Keratinocyte (primary cell): ENCODE results near the gene RAB35. TPM values are rescaled to one million over a fixed set of nuclear protein-coding genes. Genes with fewer than 3 reads are reported as not detected.

Experiments used
- DNase-seq: peaks from one replicate; pipeline ENCODE4 v3.0.0-alpha.2; 2011; ENCODE audit warnings: low read depth, missing footprints, low spot score
- FAIRE-seq: peaks from 2 replicates; lab custom pipeline; 2011; peaks lifted over from hg19 to GRCh38; lab: Jason Lieb, UNC
- H2AFZ ChIP-seq: 2 replicates; pipeline ENCODE4 v1.6.0; 2012; ENCODE audit warnings: low read length, control low read depth, inconsistent platforms; ENCODE audit not compliant: control insufficient read depth
- H3K27ac ChIP-seq: 2 replicates; pipeline ENCODE4 v1.5.1; 2011; ENCODE audit warnings: low read length; ENCODE audit not compliant: control insufficient read depth, insufficient read depth
- H3K27me3 ChIP-seq: 3 replicates; pipeline ENCODE4 v1.6.0; 2011; ENCODE audit warnings: low read length; ENCODE audit not compliant: control insufficient read depth, insufficient read depth; ENCODE audit errors: extremely low read depth
- H3K36me3 ChIP-seq, 2 experiments: 2 replicates in 1 of 2; 3 replicates in 1 of 2; pipeline ENCODE4 v1.5.1; 2011; ENCODE audit warnings: low read length in 2 of 2, mild to moderate bottlenecking in 1 of 2; ENCODE audit not compliant: control insufficient read depth in 2 of 2, insufficient read depth in 2 of 2; ENCODE audit errors: extremely low read depth in 1 of 2
- H3K4me1 ChIP-seq: 3 replicates; pipeline ENCODE4 v1.5.1; 2011; ENCODE audit warnings: low read length; ENCODE audit not compliant: control insufficient read depth, insufficient read depth; ENCODE audit errors: extremely low read depth
- H3K4me2 ChIP-seq: 3 replicates; pipeline ENCODE4 v1.6.0; 2011; ENCODE audit warnings: low read depth, low read length; ENCODE audit not compliant: control insufficient read depth, insufficient read depth; ENCODE audit errors: extremely low read depth
- H3K4me3 ChIP-seq, 3 experiments: fragments of 200-600 bp in 1 of 3; sonication (generic) in 1 of 3; 2 replicates in 2 of 3; 3 replicates in 1 of 3; pipeline ENCODE4 v1.5.1; 2011 to 2016; ENCODE audit warnings: low read length in 3 of 3, mild to moderate bottlenecking in 3 of 3, control low read depth in 2 of 3, inconsistent platforms in 1 of 3, low read depth in 1 of 3, mixed read lengths in 1 of 3, mixed run types in 1 of 3, moderate library complexity in 1 of 3; ENCODE audit not compliant: control insufficient read depth in 2 of 3, insufficient read depth in 2 of 3; ENCODE audit errors: extremely low read depth in 1 of 3
- H3K79me2 ChIP-seq: 2 replicates; pipeline ENCODE4 v1.6.0; 2012; ENCODE audit warnings: low read length; ENCODE audit not compliant: control insufficient read depth, insufficient read depth
- H3K9ac ChIP-seq: 3 replicates; pipeline ENCODE4 v1.6.0; 2011; ENCODE audit warnings: low read length; ENCODE audit not compliant: control insufficient read depth, insufficient read depth; ENCODE audit errors: extremely low read depth
- H3K9me1 ChIP-seq: 3 replicates; pipeline ENCODE4 v1.6.0; 2011; ENCODE audit warnings: low read length; ENCODE audit not compliant: control insufficient read depth, insufficient read depth; ENCODE audit errors: extremely low read depth
- H3K9me3 ChIP-seq: 2 replicates; pipeline ENCODE4 v1.5.1; 2012; ENCODE audit warnings: low read depth, low read length; ENCODE audit not compliant: control insufficient read depth
- H4K20me1 ChIP-seq: 3 replicates; pipeline ENCODE4 v1.6.0; 2011; ENCODE audit warnings: low read length; ENCODE audit not compliant: control insufficient read depth, insufficient read depth; ENCODE audit errors: extremely low read depth
- CTCF ChIP-seq, 3 experiments: IDR thresholded peaks in 1 of 3; conservative IDR thresholded peaks in 1 of 3; optimal IDR thresholded peaks in 1 of 3; 2 replicates in 2 of 3; 3 replicates in 1 of 3; pipeline versions ENCODE3 to v1.5.1; 2011; ENCODE audit warnings: low read length in 3 of 3, mild to moderate bottlenecking in 3 of 3, moderate library complexity in 2 of 3, control low read depth in 1 of 3, inconsistent platforms in 1 of 3; ENCODE audit not compliant: insufficient read depth in 2 of 3; ENCODE audit errors: extremely low read depth in 1 of 3
- EZH2 ChIP-seq: IDR thresholded peaks from one replicate; pipeline ENCODE4 v1.6.1; 2012; ENCODE audit warnings: inconsistent platforms, mild to moderate bottlenecking, low read length, moderate library complexity
- dilution Hi-C: fragments of 300-500 bp; cut with MboI; formaldehyde crosslinking; loops from one replicate; pipeline ENCODE4 v1.7.0; 2020; ENCODE audit warnings: low sequenced_read_pairs; ENCODE audit not compliant: extremely low pct_ligation_motif_present
- polyA plus RNA-seq, 5 experiments: library from polyadenylated mRNA; depleted of rRNA in 3 of 5; stranded (reverse) in 3 of 5; stranded (forward) in 1 of 5; unstranded in 1 of 5; fragments of >200 nt; gene quantifications; 1 replicate in 1 of 5; 2 replicates in 3 of 5; 3 replicates in 1 of 5; pipeline versions ENCODE4 v1.2.1 to v1.2.3, GENCODE V29; 2011 to 2012; ENCODE audit warnings: missing spikeins in 2 of 5, low read depth in 1 of 5, low replicate concordance in 1 of 5

The RAB35 gene
- polyA plus RNA-seq, 1 donor (not counting 4 experiments of a cell fraction or from before 2014, with no cell fraction given) = 68.4 TPM

GRCh38 chr12:120092551-120093335, 23.8 kb downstream of the RAB35 start:
- no peaks in the 10 kb centered on the region for H3K9me3 ChIP-seq
- no peaks in the 10 kb centered on the region for H3K4me1 ChIP-seq
- TF ChIP-seq EZH2 (no peak), CTCF (optimal IDR thresholded peaks at IDR 0.05 in 1 of 3, IDR thresholded peaks at IDR 0.05 in 1 of 3, conservative IDR thresholded peaks at IDR 0.05 in 1 of 3; ENCODE audit: extremely low read depth in 1 of 3, insufficient read depth in 2 of 3, low read length in 3 of 3) (no peak)
- H3K27me3 ChIP-seq = no peaks in the 10 kb centered on the region
- FAIRE-seq (no peak), DNase-seq (no peak)
- no peak overlapping the region for H3K9ac ChIP-seq
- H3K27ac ChIP-seq = no peak overlapping the region
- no peak overlapping the region for H2AFZ ChIP-seq
- H3K36me3 ChIP-seq = peaks cover 15 to 28% of the 10 kb centered on the region in 2 experiments
- H3K4me2 ChIP-seq = no peak overlapping the region
- no peak overlapping the region for H3K4me3 ChIP-seq
- no peaks in the 10 kb centered on the region for H3K9me1 ChIP-seq
- dilution Hi-C loops = no loop called here
- peaks cover 3% of the 10 kb centered on the region for H4K20me1 ChIP-seq
- no peaks in the 10 kb centered on the region for H3K79me2 ChIP-seq

DNA sequence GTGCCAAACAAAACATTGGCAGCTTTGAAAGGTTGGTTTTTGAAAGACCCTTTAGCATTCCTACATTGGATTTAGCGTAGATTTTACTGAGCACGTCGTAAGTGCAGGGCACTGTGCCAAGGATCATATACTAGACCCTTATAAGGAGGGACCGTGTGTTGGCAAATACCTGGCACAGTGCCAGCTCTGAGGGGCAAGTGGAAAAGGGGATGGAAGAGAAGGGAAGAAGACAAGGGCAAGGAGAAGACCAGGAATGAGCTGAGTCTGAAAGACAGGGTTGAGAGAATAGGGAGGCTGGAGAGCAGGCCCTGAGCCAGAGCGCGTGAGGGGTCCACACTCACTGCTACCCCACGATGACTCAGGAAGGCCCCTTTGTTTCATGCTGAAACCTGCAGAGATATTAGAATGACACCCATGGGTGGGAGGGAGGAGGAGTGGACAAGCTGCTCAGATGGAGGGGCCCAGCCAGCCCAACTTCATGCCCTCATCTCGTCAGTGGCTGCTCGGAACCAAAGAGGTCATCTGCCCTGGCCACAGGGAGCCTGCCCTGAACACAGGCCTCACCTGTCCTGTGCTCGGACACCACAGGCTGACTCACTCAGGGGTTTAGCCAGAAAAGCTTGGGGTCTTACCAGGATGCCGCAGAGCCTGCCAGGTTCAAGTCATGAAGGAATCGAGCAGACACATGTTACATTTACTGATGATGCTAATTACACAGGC, 25.0 kb downstream of the RAB35 start:
- H3K9me1 ChIP-seq = no peaks in the 10 kb centered on the region
- H3K4me1 ChIP-seq = peaks cover 9% of the 10 kb centered on the region
- no peak overlapping the region for H3K27ac ChIP-seq
- no peak overlapping the region for H3K4me3 ChIP-seq
- peaks cover 12 to 21% of the 10 kb centered on the region in 2 experiments for H3K36me3 ChIP-seq
- H3K9ac ChIP-seq = no peak overlapping the region
- H3K9me3 ChIP-seq = no peaks in the 10 kb centered on the region
- H2AFZ ChIP-seq = no peak overlapping the region
- no peaks in the 10 kb centered on the region for H3K79me2 ChIP-seq
- dilution Hi-C loops = no loop called here
- no peak for TF ChIP-seq CTCF (optimal IDR thresholded peaks at IDR 0.05 in 1 of 3, IDR thresholded peaks at IDR 0.05 in 1 of 3, conservative IDR thresholded peaks at IDR 0.05 in 1 of 3; ENCODE audit: extremely low read depth in 1 of 3, insufficient read depth in 2 of 3, low read length in 3 of 3)
- TF ChIP-seq EZH2 = no peak
- no peak overlapping the region for H3K4me2 ChIP-seq
- peaks cover 3% of the 10 kb centered on the region for H4K20me1 ChIP-seq
- DNase-seq = no peak
- no peaks in the 10 kb centered on the region for H3K27me3 ChIP-seq
- FAIRE-seq = no peak
